ENCODE measurements around the gene PGA5.
"Not testable (repeated sequence)": the region's sequence is repeated elsewhere in the genome, so short reads cannot be mapped to it uniquely, and the experiment has no call there.

PGA5 gene

DNA sequence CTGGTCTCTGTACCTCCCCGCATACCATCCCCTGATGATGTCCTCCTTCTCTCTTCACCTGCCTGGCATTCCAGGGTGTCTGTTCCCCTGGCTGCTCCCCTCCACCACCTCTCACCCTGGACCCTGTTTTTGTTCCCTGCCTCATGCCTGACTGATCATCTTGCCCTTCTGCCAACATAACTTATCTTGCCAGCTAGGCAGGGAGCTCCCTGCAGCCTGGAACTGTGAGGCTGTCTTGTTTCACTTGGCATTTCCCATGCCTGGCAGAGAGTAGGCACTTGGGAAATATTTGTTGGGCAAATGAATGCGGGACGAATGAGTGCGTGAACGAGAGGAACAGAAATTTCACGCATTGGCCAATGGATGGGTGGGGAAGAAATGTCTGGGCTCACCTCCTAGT lies 11.5 kb upstream of the PGA5 start:
- DNase-seq = not testable (repeated sequence)

GRCh38 chr11:61231033-61231432 lies 9.9 kb upstream of the PGA5 start:
- DNase-seq = not testable (repeated sequence)

GRCh38 chr11:61231585-61231984 lies 9.4 kb upstream of the PGA5 start:
- not testable (repeated sequence) for DNase-seq

GRCh38 chr11:61232548-61233145 lies 8.3 kb upstream of the PGA5 start:
- DNase-seq = not testable (repeated sequence)

DNA sequence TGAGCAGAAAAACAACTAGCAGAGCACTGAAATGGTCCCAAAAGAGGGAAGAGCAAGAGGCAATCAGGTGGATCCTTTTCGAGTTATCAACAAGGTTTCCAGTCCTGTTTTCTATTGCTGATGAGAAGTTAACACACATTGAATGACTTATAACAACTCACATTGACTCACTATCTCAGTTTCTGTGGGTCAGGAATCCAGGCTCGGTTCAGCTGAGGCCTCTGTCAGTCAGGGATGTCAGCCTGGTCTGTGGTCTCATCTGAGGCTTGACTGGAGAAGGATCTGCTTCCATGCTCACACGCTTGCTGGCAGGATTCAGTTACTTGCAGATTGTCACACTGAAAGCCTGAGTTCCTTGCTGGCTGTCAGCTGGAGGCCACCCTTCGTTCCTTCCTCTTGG lies 3.8 kb upstream of the PGA5 start:
- DNase-seq = not testable (repeated sequence)

DNA sequence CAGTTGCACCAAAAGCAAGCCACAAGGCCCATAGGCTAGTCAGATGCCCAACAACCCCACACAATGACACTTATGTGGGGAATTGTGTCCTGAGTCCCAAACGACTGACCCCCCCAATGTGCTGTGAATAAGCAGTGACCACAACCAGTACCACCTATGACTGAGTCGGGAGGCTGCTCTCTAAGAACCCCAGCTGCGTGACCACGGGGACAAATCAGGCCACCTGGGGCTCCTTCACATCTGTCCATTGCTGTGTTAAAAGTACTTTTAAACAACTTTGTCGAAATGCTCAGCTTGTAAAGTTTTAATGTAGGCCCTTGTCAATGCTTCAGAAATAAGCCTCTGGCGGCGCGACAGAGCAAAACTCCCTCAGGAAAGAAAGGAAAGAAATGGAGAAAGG lies 687 bp upstream of the PGA5 start:
- DNase-seq = not testable (repeated sequence)

DNA sequence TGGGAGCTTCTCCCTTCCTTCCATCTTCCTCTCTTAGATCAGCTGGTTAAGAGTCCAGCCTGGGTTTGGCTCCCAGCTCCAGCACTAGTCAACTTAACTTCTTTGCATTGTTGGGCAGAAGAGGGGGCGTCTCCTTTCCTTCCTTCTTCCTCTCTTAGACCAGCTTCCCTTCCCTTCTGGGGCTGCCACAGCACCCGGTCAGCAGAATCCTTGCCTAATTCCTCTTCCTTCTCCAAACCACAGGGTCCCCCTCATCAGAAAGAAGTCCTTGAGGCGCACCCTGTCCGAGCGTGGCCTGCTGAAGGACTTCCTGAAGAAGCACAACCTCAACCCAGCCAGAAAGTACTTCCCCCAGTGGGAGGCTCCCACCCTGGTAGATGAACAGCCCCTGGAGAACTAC lies 551 bp downstream of the PGA5 start:
- DNase-seq = not testable (repeated sequence)

DNA sequence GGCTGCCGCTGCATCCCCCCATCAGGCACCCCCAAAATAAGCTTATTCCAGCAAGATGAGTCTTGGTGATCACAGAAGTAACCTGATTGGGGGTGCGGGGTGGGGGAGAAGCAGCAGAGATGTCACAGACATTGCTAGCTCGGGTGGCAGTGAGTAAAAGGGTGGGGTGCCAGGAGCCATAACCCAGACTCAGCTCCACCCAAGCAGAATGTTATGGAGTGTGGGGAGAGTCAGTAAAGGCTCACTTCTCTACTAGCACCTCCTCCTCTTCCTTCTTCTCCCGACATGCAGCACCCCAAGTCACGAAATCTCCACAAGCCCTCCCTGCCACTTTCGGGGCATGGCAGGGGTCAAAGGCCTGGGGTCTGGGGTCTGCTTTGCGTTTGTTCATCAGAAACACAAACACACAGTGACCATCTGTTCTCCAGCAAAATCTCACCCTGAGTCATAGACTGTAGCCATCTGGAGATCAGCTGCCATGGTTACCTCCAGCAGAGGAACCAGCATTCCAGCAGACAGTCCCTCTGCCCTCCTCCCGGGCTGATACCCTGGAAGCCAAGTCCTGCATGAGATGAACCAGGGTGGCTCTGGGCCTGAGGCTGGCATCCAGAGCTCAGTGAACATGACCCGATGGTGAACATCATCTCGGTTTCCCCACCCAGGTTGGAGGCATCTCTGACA lies 4.4 kb downstream of the PGA5 start:
- DNase-seq = not testable (repeated sequence)

- DNase-seq = not testable (repeated sequence)
Measured at GRCh38 chr11:61248071-61248470, 7.1 kb downstream of the PGA5 start.

DNA sequence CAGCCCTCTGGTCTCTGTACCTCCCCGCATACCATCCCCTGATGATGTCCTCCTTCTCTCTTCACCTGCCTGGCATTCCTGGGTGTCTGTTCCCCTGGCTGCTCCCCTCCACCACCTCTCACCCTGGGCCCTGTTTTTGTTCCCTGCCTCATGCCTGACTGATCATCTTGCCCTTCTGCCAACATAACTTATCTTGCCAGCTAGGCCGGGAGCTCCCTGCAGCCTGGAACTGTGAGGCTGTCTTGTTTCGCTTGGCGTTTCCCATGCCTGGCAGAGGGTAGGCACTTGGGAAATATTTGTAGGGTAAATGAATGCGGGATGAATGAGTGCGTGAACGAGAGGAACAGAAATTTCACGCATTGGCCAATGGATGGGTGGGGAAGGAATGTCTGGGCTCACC lies 8.2 kb downstream of the PGA5 start:
- DNase-seq = not testable (repeated sequence)

DNA sequence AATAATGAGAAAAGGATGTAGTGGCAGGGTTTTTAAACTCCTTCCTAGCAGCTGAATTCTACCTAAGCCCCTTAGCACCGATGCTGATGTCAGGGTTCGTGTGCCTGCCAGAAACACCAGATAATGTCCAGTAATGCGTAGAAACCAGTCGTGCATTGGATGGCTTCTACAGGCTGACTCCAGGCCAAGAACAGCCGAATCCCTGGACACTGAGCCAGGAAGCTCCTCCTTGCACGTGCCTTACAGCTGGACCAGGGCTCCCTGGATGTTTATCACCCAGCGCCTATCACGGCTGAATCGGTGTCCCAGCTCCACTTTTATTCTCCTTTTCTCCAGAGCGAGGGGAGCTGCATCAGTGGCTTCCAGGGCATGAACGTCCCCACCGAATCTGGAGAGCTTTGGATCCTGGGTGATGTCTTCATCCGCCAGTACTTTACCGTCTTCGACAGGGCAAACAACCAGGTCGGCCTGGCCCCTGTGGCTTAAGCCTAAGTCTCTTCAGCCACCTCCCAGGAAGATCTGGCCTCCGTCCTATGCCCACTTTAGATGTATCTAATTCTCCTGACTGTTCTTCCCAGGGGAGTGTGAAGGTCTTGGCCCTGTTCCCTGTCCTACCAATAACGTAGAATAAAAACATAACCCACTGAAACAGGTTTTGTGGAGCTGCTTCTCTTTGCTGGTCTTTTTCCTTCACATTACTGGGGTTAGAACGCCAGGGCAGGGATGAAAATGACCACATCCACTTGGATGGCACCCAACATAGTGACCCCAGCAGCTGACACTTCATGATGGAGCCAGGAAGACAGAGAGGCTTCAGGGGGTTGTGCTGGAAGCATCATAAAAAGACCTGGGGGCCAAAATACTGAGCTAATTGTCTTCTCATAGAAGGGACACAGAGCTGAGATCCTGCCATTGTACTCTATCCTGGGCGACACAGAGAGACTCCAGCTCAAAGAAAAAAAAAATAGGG lies 10.1 kb downstream of the PGA5 start:
- DNase-seq = not testable (repeated sequence)

DNA sequence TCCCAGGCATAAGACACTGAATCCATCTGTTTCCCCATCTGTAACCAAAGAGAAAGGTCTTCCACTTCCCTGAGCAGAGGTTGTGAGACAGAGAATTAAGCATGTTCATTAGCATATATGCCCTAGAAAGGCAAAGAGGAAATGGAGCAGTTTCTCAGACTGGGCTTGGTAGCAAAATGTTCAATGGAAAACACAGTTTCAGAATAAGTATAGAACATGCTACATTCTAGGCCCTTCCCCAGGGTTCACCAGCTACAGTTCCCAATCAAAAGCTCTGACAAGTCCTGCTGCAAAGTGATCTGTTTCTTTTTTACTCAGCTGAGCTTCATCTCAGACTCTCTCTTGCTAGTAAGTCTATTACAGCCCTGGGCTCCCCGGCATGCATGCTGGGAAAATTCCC lies 11.4 kb downstream of the PGA5 start:
- not testable (repeated sequence) for DNase-seq

GRCh38 chr11:61254403-61255025 lies 13.5 kb downstream of the PGA5 start:
- DNase-seq = peak; percentile 87

- DNase-seq = no peak
Measured at GRCh38 chr11:61256710-61257482, 15.9 kb downstream of the PGA5 start.

GRCh38 chr11:61258546-61258945 lies 17.6 kb downstream of the PGA5 start:
- DNase-seq = no peak

DNA sequence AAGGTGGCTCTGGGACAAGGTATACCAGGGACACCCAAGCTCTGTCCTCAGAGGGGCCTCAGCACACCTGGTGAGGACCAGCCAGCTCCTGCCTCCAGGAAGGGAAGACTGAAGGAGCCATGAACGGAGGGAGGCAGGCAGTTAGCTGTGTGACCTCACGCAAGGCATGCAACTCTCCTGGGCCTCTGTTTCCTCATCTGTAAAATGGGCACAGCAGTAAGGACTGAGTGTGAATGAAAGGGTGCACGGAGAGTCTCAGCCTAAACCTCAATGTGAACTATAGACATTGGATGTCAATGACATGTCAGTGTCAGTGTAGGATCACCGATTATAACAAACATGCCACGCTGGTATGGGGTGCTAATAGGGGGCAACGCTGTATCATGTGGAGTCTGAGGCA lies 18.4 kb downstream of the PGA5 start:
- DNase-seq = no peak

DNA sequence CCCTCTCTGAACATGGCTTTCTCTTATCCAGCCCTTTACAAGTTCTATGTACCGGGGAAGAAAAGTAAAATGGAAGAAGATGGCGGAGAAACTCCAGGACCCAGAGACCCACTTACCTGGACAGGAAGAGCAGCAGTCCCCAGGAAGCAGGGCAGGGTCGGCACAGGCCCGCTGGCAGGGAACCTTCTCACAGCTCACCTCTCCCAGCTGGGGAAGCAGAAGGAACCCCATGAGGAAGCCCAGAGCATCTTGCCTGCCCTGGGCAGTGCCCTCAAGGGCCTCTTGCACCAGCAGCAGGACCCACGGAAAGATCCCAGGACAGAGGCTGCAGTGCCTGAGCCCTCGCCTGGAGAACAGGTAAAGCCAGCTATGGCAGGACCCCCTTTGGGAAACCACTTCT lies 23.4 kb downstream of the PGA5 start:
- DNase-seq = no peak

DNA sequence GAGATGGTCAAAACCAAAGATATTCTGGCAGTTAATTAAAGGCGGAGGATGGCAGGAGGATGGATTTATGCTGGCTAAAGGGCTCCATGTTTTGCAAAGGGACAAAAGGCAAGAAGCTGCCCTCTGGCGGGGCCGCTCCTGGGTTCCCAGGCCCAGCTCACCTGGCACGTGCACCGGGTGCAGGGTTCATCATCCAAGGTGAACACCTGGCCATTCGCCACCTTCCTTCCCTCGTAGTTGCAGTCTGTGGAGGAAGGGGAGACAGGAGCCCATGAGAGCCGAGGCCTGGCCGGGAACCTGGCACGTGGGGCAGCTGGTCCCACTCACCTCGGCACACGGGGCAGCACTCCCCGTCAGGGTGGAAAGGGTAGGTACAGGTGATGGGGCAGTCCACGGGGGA lies 23.8 kb downstream of the PGA5 start:
- DNase-seq = no peak

DNA sequence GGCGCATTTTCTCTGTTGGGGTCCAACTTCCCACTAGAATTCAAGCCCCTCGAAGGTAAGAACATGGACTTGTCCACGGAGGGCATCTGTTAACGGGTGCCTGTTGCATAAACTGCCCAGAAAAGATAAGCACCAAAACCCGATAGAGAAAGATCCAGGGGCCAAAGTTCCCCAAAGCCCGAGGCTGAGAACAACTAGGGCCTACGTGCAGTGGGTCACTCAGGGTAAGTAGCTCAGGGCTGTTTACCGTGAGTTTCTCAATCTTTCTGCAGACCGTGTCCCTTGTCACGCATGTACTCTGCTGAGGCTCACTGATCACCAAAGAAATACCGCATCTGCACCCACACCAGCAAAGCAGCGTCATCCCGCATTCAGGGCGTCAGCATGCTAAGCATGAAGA lies 24.4 kb downstream of the PGA5 start:
- no peak for DNase-seq

DNA sequence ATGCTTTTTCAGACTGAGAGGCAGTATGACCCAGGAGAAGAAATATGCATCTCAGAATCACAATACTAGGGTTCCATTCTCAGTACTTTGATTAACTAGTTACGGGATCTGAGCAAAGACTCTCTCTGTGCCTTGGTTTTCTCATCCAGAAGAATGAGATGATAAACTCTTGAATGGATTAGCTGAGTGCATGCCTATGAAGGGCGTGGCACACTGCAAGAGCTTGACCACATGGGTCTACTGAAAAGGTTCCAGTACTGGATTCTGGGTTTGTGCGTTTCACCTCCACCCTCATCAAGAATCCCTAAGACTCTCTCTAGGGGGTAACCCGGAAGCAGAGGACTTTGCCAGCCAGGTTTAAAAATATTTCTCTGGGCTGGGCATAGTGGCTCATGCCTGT lies 25.6 kb downstream of the PGA5 start:
- no peak for DNase-seq

DNA sequence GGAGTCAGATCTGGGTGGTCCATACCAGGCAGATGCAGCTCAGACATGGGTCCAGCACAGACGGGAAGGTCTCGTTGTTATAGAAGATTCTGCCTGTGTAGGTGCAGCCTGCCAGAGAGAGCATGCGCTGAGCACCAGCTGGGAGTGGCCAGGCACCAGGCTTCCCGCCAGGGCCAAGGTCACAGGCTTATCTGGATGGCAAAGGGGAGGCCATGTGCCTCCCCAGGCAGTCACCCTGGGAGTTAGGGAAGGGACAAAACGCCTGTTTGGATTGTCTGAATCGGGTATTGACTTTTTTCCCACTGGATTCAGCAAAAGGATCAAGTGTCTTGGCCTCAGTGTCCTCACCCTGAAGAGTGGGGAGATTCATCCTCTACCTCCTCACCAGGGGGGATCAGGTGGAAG lies 26.5 kb downstream of the PGA5 start:
- DNase-seq = no peak

GRCh38 chr11:61268588-61269250 lies 27.7 kb downstream of the PGA5 start:
- no peak for DNase-seq

Measured in activated CD4-positive, alpha-beta T cell treated with anti-CD3 and anti-CD28 coated beads, Interleukin-2, Interleukin-6, amounts not matched to agents 100 ng/mL and 50 ng/mL, durations not matched to agents 16 hours and 8 hours (primary cell).